Urinary bladder (tissue), 4 donors: Measurements from ENCODE around the gene KCNMA1. TPM values are rescaled to one million over a fixed set of nuclear protein-coding genes. Genes with fewer than 3 reads are reported as not detected.

Source experiments
- DNase-seq: peaks from one replicate; pipeline ENCODE4 v3.0.0-alpha.2; 2015; ENCODE audit errors: extremely low spot score
- H3K27ac ChIP-seq: one replicate; pipeline ENCODE4 v1.5.1; 2013; ENCODE audit warnings: low read depth, mild to moderate bottlenecking, moderate library complexity
- H3K36me3 ChIP-seq: one replicate; pipeline ENCODE4 v1.6.1; 2013; ENCODE audit warnings: mild to moderate bottlenecking, moderate library complexity; ENCODE audit not compliant: insufficient read depth
- H3K4me1 ChIP-seq: one replicate; pipeline ENCODE4 v1.6.1; 2013; ENCODE audit warnings: mild to moderate bottlenecking, moderate library complexity; ENCODE audit not compliant: insufficient read depth
- H3K4me3 ChIP-seq: one replicate; pipeline ENCODE4 v1.5.1; 2013; ENCODE audit warnings: low read depth, low read length
- WGBS: extraction: QIAGEN DNeasy Blood & Tissue Kit; methylation state at CpG from one replicate; pipeline ENCODE4 v1.1.7; 2013; 5-methylcytosine and 5-hydroxymethylcytosine counted together
- polyA plus RNA-seq: library from polyadenylated mRNA; stranded (reverse); fragments of 200-250 nt; gene quantifications from one replicate; pipeline ENCODE4 v1.2.3, GENCODE V29; 2013
- total RNA-seq: library from RNA; depleted of rRNA; stranded (reverse); fragments of >200 nt; gene quantifications from one replicate; pipeline ENCODE4 v1.2.3, GENCODE V29; 2014
- donor health status: healthy with polysubstance abuse.
- donor health status: healthy.

KCNMA1 gene
- total and polyA plus RNA-seq, 2 donors = 105 to 107 TPM

- H3K27ac ChIP-seq = no peak overlapping the region
- no peaks in the 10 kb centered on the region for H3K4me1 ChIP-seq
- DNase-seq = no peak
- no peak overlapping the region for H3K4me3 ChIP-seq
- WGBS = 92% methylated on average over 3 of the region's 3 CpGs
- H3K36me3 ChIP-seq = no peaks in the 10 kb centered on the region
Observed at GRCh38 chr10:77304192-77304591, 333.4 kb downstream of the KCNMA1 start.

GRCh38 chr10:77301305-77301730 lies 336.3 kb downstream of the KCNMA1 start:
- no peak overlapping the region for H3K4me3 ChIP-seq
- no peaks in the 10 kb centered on the region for H3K36me3 ChIP-seq
- 89% methylated on average over 3 of the region's 3 CpGs for WGBS
- H3K27ac ChIP-seq = no peak overlapping the region
- DNase-seq = no peak
- H3K4me1 ChIP-seq = no peaks in the 10 kb centered on the region

GRCh38 chr10:77300682-77301302 lies 336.8 kb downstream of the KCNMA1 start:
- 68% methylated on average over 3 of the region's 3 CpGs for WGBS
- Histone ChIP-seq H3K36me3 (no peaks in the 10 kb centered on the region), H3K4me3 (no peak overlapping the region), H3K27ac (no peak overlapping the region), H3K4me1 (no peaks in the 10 kb centered on the region)
- no peak for DNase-seq

- DNase-seq = no peak
Observed at GRCh38 chr10:77299320-77299719, 338.3 kb downstream of the KCNMA1 start.

GRCh38 chr10:77297393-77297739 lies 340.2 kb downstream of the KCNMA1 start:
- H3K4me1 ChIP-seq = no peaks in the 10 kb centered on the region
- 31% methylated on average over 5 of the region's 5 CpGs for WGBS
- no peak overlapping the region for H3K27ac ChIP-seq
- H3K36me3 ChIP-seq = no peaks in the 10 kb centered on the region
- H3K4me3 ChIP-seq = no peak overlapping the region
- no peak for DNase-seq

More at GRCh38 chr10:77299320-77299719, 338.3 kb downstream of the KCNMA1 start:
- H3K27ac ChIP-seq = no peak overlapping the region
- no peaks in the 10 kb centered on the region for H3K36me3 ChIP-seq
- no peak overlapping the region for H3K4me3 ChIP-seq
- WGBS = 81% methylated on average over 7 of the region's 7 CpGs
- no peaks in the 10 kb centered on the region for H3K4me1 ChIP-seq

- DNase-seq = no peak
- Histone ChIP-seq H3K4me3 (no peak overlapping the region), H3K4me1 (no peaks in the 10 kb centered on the region), H3K27ac (no peak overlapping the region), H3K36me3 (no peaks in the 10 kb centered on the region)
- WGBS = 59% methylated on average over 7 of the region's 7 CpGs
Observed at GRCh38 chr10:77296534-77297392, 340.8 kb downstream of the KCNMA1 start.

- DNase-seq = no peak
- H3K4me1 ChIP-seq = no peaks in the 10 kb centered on the region
- H3K36me3 ChIP-seq = no peaks in the 10 kb centered on the region
- no peak overlapping the region for H3K4me3 ChIP-seq
- H3K27ac ChIP-seq = no peak overlapping the region
- 85% methylated on average over 7 of the region's 7 CpGs for WGBS
Observed at GRCh38 chr10:77293773-77294172, 343.8 kb downstream of the KCNMA1 start.

- H3K27ac ChIP-seq = no peak overlapping the region
- WGBS = 84% methylated on average over 2 of the region's 2 CpGs
Observed at GRCh38 chr10:77293347-77293746, 344.3 kb downstream of the KCNMA1 start.

GRCh38 chr10:77291596-77292505 lies 345.8 kb downstream of the KCNMA1 start:
- H3K27ac ChIP-seq = no peak overlapping the region
- no peaks in the 10 kb centered on the region for H3K4me1 ChIP-seq
- no peak for DNase-seq
- H3K36me3 ChIP-seq = no peaks in the 10 kb centered on the region
- no peak overlapping the region for H3K4me3 ChIP-seq
- 53% methylated on average over 10 of the region's 10 CpGs for WGBS

More at GRCh38 chr10:77293347-77293746, 344.3 kb downstream of the KCNMA1 start:
- Histone ChIP-seq H3K4me1 (no peaks in the 10 kb centered on the region), H3K36me3 (no peaks in the 10 kb centered on the region), H3K4me3 (no peak overlapping the region)
- DNase-seq = no peak

- no peak for DNase-seq
- H3K4me3 ChIP-seq = no peak overlapping the region
- H3K4me1 ChIP-seq = no peaks in the 10 kb centered on the region
- no peak overlapping the region for H3K27ac ChIP-seq
- H3K36me3 ChIP-seq = no peaks in the 10 kb centered on the region
- 58% methylated on average over 6 of the region's 6 CpGs for WGBS
Observed at GRCh38 chr10:77290528-77291155, 347.0 kb downstream of the KCNMA1 start.

- no peak for DNase-seq
- no peak overlapping the region for H3K4me3 ChIP-seq
- no peak overlapping the region for H3K27ac ChIP-seq
- WGBS = 74% methylated on average over 5 of the region's 5 CpGs
- no peaks in the 10 kb centered on the region for H3K4me1 ChIP-seq
- no peaks in the 10 kb centered on the region for H3K36me3 ChIP-seq
Observed at GRCh38 chr10:77289790-77290189, 347.8 kb downstream of the KCNMA1 start.

- Histone ChIP-seq H3K27ac (no peak overlapping the region), H3K4me1 (no peaks in the 10 kb centered on the region), H3K4me3 (no peak overlapping the region), H3K36me3 (no peaks in the 10 kb centered on the region)
- 84% methylated on average over 3 of the region's 3 CpGs for WGBS
- DNase-seq = no peak
Observed at GRCh38 chr10:77289027-77289501, 348.5 kb downstream of the KCNMA1 start.

- no peaks in the 10 kb centered on the region for H3K4me1 ChIP-seq
- WGBS = 24% methylated on average over 2 of the region's 2 CpGs
Observed at GRCh38 chr10:77287647-77288120, 349.9 kb downstream of the KCNMA1 start.

More at GRCh38 chr10:77287647-77288120, 349.9 kb downstream of the KCNMA1 start:
- Histone ChIP-seq H3K27ac (no peak overlapping the region), H3K36me3 (no peaks in the 10 kb centered on the region), H3K4me3 (no peak overlapping the region)
- no peak for DNase-seq
